ENCODE measurements around the gene NFKB1.

The NFKB1 gene

GRCh38 chr4:102519925-102520324 is 18.8 kb downstream of the NFKB1 start:
- DNase-seq (ENCODE audit: low read depth in 1 of 2, low spot score in 1 of 2): no peak
- H3K4me3 ChIP-seq (replicated peaks; ENCODE audit: insufficient read depth, low read length): no peak overlapping the region
- no peak for TF ChIP-seq REST (IDR thresholded peaks at IDR 0.05; ENCODE audit: insufficient replicate concordance, low read depth)
- no peak for TF ChIP-seq GABPA (IDR thresholded peaks at IDR 0.05; ENCODE audit: low read depth)
- no peak for TF ChIP-seq SPI1 (IDR thresholded peaks at IDR 0.05; ENCODE audit: borderline replicate concordance, low read depth)
- TF ChIP-seq POLR2AphosphoS5 (IDR thresholded peaks at IDR 0.05; ENCODE audit: low read depth): no peak
- TF ChIP-seq CTCF (IDR thresholded peaks at IDR 0.05; ENCODE audit: insufficient read depth, low read length): no peak
- H3K27me3 ChIP-seq (ENCODE audit: insufficient read depth, poor library complexity, severe bottlenecking): no peaks in the 10 kb centered on the region
- no peak overlapping the region for H3K27ac ChIP-seq (replicated peaks)

- Histone ChIP-seq H3K4me3 (replicated peaks; ENCODE audit: insufficient read depth, low read length) (no peak overlapping the region), H3K27ac (replicated peaks) (no peak overlapping the region), H3K27me3 (ENCODE audit: insufficient read depth, poor library complexity, severe bottlenecking) (no peaks in the 10 kb centered on the region)
- TF ChIP-seq REST (IDR thresholded peaks at IDR 0.05; ENCODE audit: insufficient replicate concordance, low read depth) (no peak), CTCF (IDR thresholded peaks at IDR 0.05; ENCODE audit: insufficient read depth, low read length) (no peak), GABPA (IDR thresholded peaks at IDR 0.05; ENCODE audit: low read depth) (no peak), SPI1 (IDR thresholded peaks at IDR 0.05; ENCODE audit: borderline replicate concordance, low read depth) (no peak), POLR2AphosphoS5 (IDR thresholded peaks at IDR 0.05; ENCODE audit: low read depth) (no peak)
- DNase-seq (ENCODE audit: low read depth in 1 of 2, low spot score in 1 of 2): no peak
Measured at GRCh38 chr4:102521570-102521969, 20.4 kb downstream of the NFKB1 start.

- no peak for DNase-seq (ENCODE audit: low read depth in 1 of 2, low spot score in 1 of 2)
- no peak overlapping the region for H3K4me3 ChIP-seq (replicated peaks; ENCODE audit: insufficient read depth, low read length)
- TF ChIP-seq CTCF (IDR thresholded peaks at IDR 0.05; ENCODE audit: insufficient read depth, low read length): no peak
- no peak for TF ChIP-seq SPI1 (IDR thresholded peaks at IDR 0.05; ENCODE audit: borderline replicate concordance, low read depth)
- TF ChIP-seq GABPA (IDR thresholded peaks at IDR 0.05; ENCODE audit: low read depth): no peak
- no peak for TF ChIP-seq POLR2AphosphoS5 (IDR thresholded peaks at IDR 0.05; ENCODE audit: low read depth)
- no peak for TF ChIP-seq REST (IDR thresholded peaks at IDR 0.05; ENCODE audit: insufficient replicate concordance, low read depth)
- H3K27ac ChIP-seq (replicated peaks): no peak overlapping the region
- H3K27me3 ChIP-seq (ENCODE audit: insufficient read depth, poor library complexity, severe bottlenecking): no peaks in the 10 kb centered on the region
Measured at GRCh38 chr4:102522031-102522440, 20.9 kb downstream of the NFKB1 start.
